Osteocyte (in vitro differentiated cells): ENCODE measurements around the gene NUCB2. TPM values are rescaled to one million over a fixed set of nuclear protein-coding genes. Genes with fewer than 3 reads are reported as not detected.
A peak's percentile ranks its signal among the peaks of the same experiment; 100 is the strongest.
"Not testable (repeated sequence)": the region's sequence is repeated elsewhere in the genome, so short reads cannot be mapped to it uniquely, and the experiment has no call there.

Experiments
- DNase-seq: peaks from one replicate; pipeline ENCODE4 v3.0.0; 2021; ENCODE audit warnings: mixed read lengths; ENCODE audit not compliant: unreplicated experiment; ENCODE audit errors: extremely low spot score
- H3K27ac Mint-ChIP-seq: one replicate; pipeline ENCODE4 v1.8.0; 2021; ENCODE audit warnings: mild to moderate bottlenecking, mixed read lengths; ENCODE audit not compliant: unreplicated experiment
- H3K27me3 Mint-ChIP-seq: one replicate; pipeline ENCODE4 v1.8.0; 2021; ENCODE audit warnings: mixed read lengths; ENCODE audit not compliant: unreplicated experiment
- H3K36me3 Mint-ChIP-seq: one replicate; pipeline ENCODE4 v1.8.0; 2021; ENCODE audit warnings: mixed read lengths; ENCODE audit not compliant: unreplicated experiment
- H3K4me1 Mint-ChIP-seq: one replicate; pipeline ENCODE4 v1.8.0; 2021; ENCODE audit warnings: mixed read lengths; ENCODE audit not compliant: unreplicated experiment
- H3K4me3 Mint-ChIP-seq: one replicate; pipeline ENCODE4 v1.8.0; 2021; ENCODE audit warnings: mild to moderate bottlenecking, moderate library complexity, mixed read lengths; ENCODE audit not compliant: unreplicated experiment
- H3K9me3 Mint-ChIP-seq: one replicate; pipeline ENCODE4 v1.8.0; 2021; ENCODE audit warnings: mixed read lengths; ENCODE audit not compliant: unreplicated experiment
- long read RNA-seq: library from polyadenylated mRNA; unstranded; transcript quantifications from one replicate; pipeline ENCODE4 v2.0.0, GENCODE V29; 2021
- total RNA-seq: library from RNA; stranded (reverse); gene quantifications from 2 replicates; pipeline ENCODE4 v1.2.1, GENCODE V29; 2021
- TF ChIP-seq, protein P1 (sequence below): fragments of 200-600 bp; sonication (generic); IDR thresholded peaks from 2 replicates; pipeline ENCODE4 v1.5.0; 2021; ENCODE audit warnings: antibody characterized with exemption, mild to moderate bottlenecking, moderate library complexity

The NUCB2 gene
- total RNA-seq: 78.8 and 82.7 TPM in 2 replicates
- long read RNA-seq, transcript NUCB2-208 (14 exons, 2,274 nt): major isoform, 29 of 100 reads
- long read RNA-seq, partial matches to known transcripts: 39 of 100 reads
- long read RNA-seq, other reads (novel, unspliced or antisense): 30 of 100 reads

DNA sequence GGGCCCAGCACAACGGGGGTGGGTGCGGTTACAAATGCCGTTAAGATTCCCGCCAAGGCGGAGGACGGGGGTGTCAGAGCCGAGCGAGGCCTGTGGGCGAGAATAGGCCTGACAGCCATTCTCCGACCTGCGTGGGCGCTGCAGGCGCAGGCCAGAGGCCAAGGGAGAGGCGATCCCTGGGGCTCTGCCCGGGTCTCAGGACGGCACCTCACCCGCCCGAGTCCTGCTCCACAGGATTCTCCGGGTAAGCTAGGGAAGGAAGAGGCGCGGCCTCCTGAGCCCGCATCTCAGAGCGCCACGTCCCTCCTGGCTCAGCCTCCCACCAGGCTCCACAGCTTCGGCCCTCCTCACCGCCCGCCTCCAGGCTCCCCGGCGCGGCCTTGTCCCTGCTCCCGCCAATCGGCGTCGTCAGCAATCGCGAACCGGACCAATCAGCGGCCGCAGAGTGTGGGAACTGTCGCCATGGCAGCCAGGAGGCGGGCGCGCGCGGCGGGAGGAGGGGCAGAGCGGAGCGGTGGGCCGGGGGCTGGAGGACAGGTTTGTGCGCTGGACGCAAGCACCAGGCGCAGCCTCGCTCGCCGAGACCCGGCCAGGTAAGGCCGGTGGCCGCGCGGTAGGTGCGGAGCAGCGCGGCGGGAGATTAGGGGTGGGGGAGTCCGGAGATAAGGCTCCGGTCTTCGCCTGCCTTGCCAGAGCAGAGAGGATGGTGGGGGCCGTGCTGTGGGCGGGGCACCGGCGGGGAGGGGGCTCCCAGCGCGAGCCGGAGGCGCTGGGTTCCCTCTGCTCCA is at the start of gene NUCB2:
TSS of gene NUCB2 (plus strand) at position 504 of the 788 bp plus-strand sequence. CDS start 18,585 bp downstream, outside the sequence.
- Mint-ChIP-seq H3K36me3 (no peaks in the 10 kb centered on the region), H3K9me3 (no peaks in the 10 kb centered on the region), H3K27me3 (no peaks in the 10 kb centered on the region), H3K4me1 (peaks cover 18% of the 10 kb centered on the region), H3K27ac (peak within 1 kb of the TSS; percentile 89), H3K4me3 (peak within 1 kb of the TSS; percentile 93)
- TF ChIP-seq, protein P1, sequence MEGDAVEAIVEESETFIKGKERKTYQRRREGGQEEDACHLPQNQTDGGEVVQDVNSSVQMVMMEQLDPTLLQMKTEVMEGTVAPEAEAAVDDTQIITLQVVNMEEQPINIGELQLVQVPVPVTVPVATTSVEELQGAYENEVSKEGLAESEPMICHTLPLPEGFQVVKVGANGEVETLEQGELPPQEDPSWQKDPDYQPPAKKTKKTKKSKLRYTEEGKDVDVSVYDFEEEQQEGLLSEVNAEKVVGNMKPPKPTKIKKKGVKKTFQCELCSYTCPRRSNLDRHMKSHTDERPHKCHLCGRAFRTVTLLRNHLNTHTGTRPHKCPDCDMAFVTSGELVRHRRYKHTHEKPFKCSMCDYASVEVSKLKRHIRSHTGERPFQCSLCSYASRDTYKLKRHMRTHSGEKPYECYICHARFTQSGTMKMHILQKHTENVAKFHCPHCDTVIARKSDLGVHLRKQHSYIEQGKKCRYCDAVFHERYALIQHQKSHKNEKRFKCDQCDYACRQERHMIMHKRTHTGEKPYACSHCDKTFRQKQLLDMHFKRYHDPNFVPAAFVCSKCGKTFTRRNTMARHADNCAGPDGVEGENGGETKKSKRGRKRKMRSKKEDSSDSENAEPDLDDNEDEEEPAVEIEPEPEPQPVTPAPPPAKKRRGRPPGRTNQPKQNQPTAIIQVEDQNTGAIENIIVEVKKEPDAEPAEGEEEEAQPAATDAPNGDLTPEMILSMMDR: no peak
- peak; percentile 98 for DNase-seq

DNA sequence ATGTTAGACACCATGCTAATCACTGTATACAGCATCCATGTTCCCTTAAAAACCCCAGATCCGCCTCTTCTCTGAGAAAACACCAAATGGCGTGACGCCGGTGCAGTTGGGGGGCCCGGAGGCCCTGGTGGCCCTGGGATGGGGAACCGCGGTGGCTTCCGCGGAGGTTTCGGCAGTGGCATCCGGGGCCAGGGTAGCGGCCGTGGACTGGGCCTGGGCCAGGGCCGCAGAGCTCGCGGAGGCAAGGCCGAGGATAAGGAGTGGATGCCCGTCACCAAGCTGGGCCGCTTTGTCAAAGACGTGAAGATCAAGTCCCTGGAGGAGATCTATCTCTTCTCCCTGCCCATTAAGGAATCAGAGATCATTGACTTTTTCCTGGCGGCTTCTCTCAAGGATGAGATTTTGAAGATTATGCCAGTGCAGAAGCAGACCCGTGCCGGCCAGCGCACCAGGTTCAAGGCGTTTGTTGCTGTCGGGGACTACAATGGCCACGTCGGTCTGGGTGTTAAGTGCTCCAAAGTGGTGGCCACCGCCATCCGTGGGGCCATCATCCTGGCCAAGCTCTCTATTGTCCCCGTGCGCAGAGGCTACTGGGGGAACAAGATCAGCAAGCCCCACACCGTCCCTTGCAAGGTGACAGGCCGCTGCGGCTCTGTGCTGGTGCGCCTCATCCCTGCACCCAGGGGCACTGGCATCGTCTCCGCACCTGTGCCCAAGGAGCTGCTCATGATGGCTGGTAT is 48.2 kb upstream of the NUCB2 start:
- not testable (repeated sequence) for H3K36me3 Mint-ChIP-seq, H3K4me1 Mint-ChIP-seq, H3K9me3 Mint-ChIP-seq, H3K4me3 Mint-ChIP-seq, H3K27ac Mint-ChIP-seq, H3K27me3 Mint-ChIP-seq, DNase-seq

DNA sequence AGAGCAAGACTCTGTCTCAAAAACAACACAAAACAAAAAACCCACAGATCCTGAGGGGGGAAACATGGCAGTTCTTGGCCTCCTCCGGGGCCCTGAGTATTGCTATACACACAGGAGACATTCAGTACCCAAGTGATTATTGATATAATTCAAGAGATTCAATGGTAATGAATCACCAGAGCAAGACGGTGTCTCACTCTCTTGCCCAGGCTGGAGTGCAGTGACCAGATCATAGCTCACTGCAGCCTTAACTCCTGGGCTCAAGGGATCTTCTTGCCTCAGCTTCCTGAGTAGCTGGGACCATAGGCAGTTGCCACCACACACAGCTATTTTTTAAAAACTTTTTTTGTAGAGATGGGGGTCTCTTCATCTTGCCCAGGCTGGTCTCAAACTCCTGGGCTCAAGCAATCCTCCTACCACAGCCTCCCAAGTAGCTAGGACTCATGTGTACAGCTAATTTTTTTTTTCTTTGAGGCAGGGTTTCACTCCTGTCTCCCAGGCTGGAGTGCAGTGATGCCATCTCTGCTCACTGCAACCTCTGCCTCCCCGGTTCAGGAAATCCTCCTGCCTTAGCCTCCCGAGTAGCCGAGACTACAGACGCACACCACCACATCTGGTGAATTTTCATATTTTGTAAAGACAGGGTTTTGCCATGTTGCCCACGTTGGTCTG is 46.9 kb upstream of the NUCB2 start:
- TF ChIP-seq, protein P1: no peak
- no peak for DNase-seq
- no peak overlapping the region for H3K27ac Mint-ChIP-seq
- peaks cover 4% of the 10 kb centered on the region for H3K4me1 Mint-ChIP-seq
- no peaks in the 10 kb centered on the region for H3K36me3 Mint-ChIP-seq
- no peaks in the 10 kb centered on the region for H3K9me3 Mint-ChIP-seq
- no peaks in the 10 kb centered on the region for H3K27me3 Mint-ChIP-seq
- no peak overlapping the region for H3K4me3 Mint-ChIP-seq

DNA sequence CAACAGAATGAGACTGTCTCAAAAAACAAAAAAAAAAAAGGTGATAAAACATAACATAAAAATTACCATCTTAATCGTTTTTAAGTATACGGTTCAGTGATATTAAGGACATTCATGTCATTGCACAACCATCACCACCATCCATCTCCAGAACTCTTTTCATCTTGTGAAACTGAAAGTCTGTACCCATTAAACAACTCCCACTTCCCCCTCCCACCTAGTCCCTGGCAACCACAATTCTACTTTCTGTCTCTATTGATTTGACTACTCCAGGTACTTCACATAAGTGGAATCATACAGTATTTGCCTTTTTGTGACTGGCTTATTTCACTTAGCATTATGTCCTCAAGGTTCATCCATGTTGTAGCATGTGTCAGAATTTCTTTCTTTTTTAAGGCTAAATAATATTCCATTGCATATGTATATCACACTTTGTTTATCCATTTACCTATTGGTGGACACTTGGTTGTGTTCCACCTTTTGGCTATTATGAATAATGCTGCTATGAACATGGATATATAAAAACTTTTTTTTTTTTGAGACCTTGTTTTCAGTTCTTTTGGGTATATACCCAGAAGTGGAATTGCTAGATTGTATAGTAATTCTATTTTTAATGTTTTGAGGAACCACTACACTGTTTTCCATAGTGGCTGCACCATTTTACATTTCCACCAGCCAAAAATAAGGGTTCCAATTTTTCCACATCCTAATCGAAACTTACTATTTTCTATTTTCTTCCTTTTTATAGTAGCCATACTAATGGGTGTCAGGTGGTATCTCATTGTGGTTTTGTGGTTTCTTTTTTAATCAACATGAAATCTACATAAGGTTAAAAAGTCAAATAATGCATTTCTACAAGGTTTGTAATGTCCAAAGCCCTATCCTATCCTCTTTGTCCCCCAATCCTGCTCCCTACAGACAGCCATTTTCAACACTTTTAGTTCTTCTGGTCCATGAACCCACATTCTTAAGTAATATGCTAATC is 45.4 kb upstream of the NUCB2 start:
- DNase-seq: no peak
- H3K27ac Mint-ChIP-seq: no peak overlapping the region
- H3K4me3 Mint-ChIP-seq: no peak overlapping the region

More for the DNA sequence above, 45.4 kb upstream of the NUCB2 start:
- no peaks in the 10 kb centered on the region for H3K9me3 Mint-ChIP-seq
- H3K36me3 Mint-ChIP-seq: no peaks in the 10 kb centered on the region
- TF ChIP-seq, protein P1: no peak
- no peaks in the 10 kb centered on the region for H3K27me3 Mint-ChIP-seq
- H3K4me1 Mint-ChIP-seq: peaks cover 4% of the 10 kb centered on the region
